AG20443 (cell line): ENCODE measurements around the gene CTSZ.
A peak's percentile ranks its signal among the peaks of the same experiment; 100 is the strongest.
"Not testable (repeated sequence)": the region's sequence is repeated elsewhere in the genome, so short reads cannot be mapped to it uniquely, and the experiment has no call there.

ENCODE experiments used
- DNase-seq: peaks from one replicate; pipeline ENCODE4 v3.0.0; 2012; ENCODE audit warnings: low spot score, mixed read lengths

Gene CTSZ

GRCh38 chr20:59013031-59013951 lies 6.2 kb upstream of the CTSZ start:
- DNase-seq = no peak

- DNase-seq = not testable (repeated sequence)
These were observed 4.8 kb upstream of the CTSZ start for GRCh38 chr20:59011874-59012157.

GRCh38 chr20:59010995-59011873 lies 4.2 kb upstream of the CTSZ start:
- peak; percentile 91 for DNase-seq

- no peak for DNase-seq
These were observed 3.4 kb upstream of the CTSZ start for GRCh38 chr20:59010321-59010994.

- DNase-seq = no peak
These were observed 1.8 kb upstream of the CTSZ start for GRCh38 chr20:59008715-59009336.

GRCh38 chr20:59007665-59008511 lies 834 bp upstream of the CTSZ start:
- DNase-seq = no peak

GRCh38 chr20:59006167-59006863 lies 739 bp downstream of the CTSZ start:
- peak; percentile 66 for DNase-seq

- no peak for DNase-seq
These were observed 1.4 kb downstream of the CTSZ start for GRCh38 chr20:59005523-59006166.

GRCh38 chr20:59004763-59005522 lies 2.1 kb downstream of the CTSZ start:
- DNase-seq = no peak

GRCh38 chr20:59004493-59004762 lies 2.6 kb downstream of the CTSZ start:
- no peak for DNase-seq

- no peak for DNase-seq
These were observed 3.1 kb downstream of the CTSZ start for GRCh38 chr20:59003836-59004492.

GRCh38 chr20:59002874-59003399 lies 4.1 kb downstream of the CTSZ start:
- DNase-seq = no peak

- DNase-seq = no peak
These were observed 4.7 kb downstream of the CTSZ start for GRCh38 chr20:59002388-59002787.

GRCh38 chr20:59001449-59002171 lies 5.4 kb downstream of the CTSZ start:
- DNase-seq = no peak

- DNase-seq = no peak
These were observed 6.0 kb downstream of the CTSZ start for GRCh38 chr20:59001068-59001448.

GRCh38 chr20:59000326-59000725 lies 6.7 kb downstream of the CTSZ start:
- DNase-seq = no peak

GRCh38 chr20:58998656-58999055 lies 8.4 kb downstream of the CTSZ start:
- no peak for DNase-seq

GRCh38 chr20:58997141-58997770 lies 9.8 kb downstream of the CTSZ start:
- no peak for DNase-seq
